Type B pancreatic cell (in vitro differentiated cells): ENCODE measurements around the gene CEP164. TPM values are rescaled to one million over a fixed set of nuclear protein-coding genes. Genes with fewer than 3 reads are reported as not detected.

Experiments
- DNase-seq: peaks from one replicate; pipeline ENCODE4 v3.0.0; 2021; ENCODE audit warnings: mixed read lengths; ENCODE audit not compliant: unreplicated experiment; ENCODE audit errors: extremely low spot score
- H3K27ac Mint-ChIP-seq: 2 replicates; pipeline ENCODE4 v1.8.0; 2021; ENCODE audit warnings: mild to moderate bottlenecking, mixed read lengths
- H3K27me3 Mint-ChIP-seq: 2 replicates; pipeline ENCODE4 v1.8.0; 2021; ENCODE audit warnings: mixed read lengths
- H3K36me3 Mint-ChIP-seq: 2 replicates; pipeline ENCODE4 v1.8.0; 2021; ENCODE audit warnings: mixed read lengths
- H3K4me1 Mint-ChIP-seq: one replicate; pipeline ENCODE4 v1.8.0; 2021; ENCODE audit warnings: mixed read lengths; ENCODE audit not compliant: unreplicated experiment
- H3K4me3 Mint-ChIP-seq: 2 replicates; pipeline ENCODE4 v1.8.0; 2021; ENCODE audit warnings: mild to moderate bottlenecking, mixed read lengths
- H3K9me3 Mint-ChIP-seq: 2 replicates; pipeline ENCODE4 v1.8.0; 2021; ENCODE audit warnings: mixed read lengths
- total RNA-seq: library from RNA; stranded (reverse); gene quantifications from 2 replicates; pipeline ENCODE4 v1.2.1, GENCODE V29; 2021; ENCODE audit warnings: low replicate concordance
- TF ChIP-seq, protein P1 (sequence below): fragments of 200-600 bp; sonication (generic); conservative IDR thresholded peaks from 2 replicates; pipeline ENCODE4 v1.5.0; 2021; ENCODE audit warnings: antibody characterized with exemption, mild to moderate bottlenecking

CEP164 gene
- total RNA-seq, 1 donor from 2014 or later, result 42.1 TPM

DNA sequence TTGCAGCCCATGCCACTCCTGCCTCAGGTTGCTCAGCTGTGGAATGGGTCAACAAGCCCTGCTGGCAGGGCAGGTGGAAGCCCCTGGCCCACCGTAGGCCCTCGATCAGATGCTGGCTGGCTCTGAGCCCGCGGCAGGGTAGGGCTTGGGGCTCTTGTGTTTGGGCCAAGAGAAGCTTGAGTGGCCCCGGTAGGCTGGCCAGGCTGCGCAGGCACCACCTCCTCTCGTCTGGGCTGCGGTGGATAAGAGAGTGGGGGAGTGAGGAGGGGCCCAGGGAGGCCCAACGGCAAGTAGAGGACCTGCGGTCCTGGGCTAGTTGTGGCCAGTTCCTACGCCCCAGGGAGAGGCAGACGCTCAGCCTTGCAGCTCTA, 115.2 kb downstream of the CEP164 start:
- no peak overlapping the region for H3K27ac Mint-ChIP-seq
- DNase-seq, result no peak
- H3K4me1 Mint-ChIP-seq, result peaks cover 26% of the 10 kb centered on the region
- H3K27me3 Mint-ChIP-seq, result peaks cover 40% of the 10 kb centered on the region
- H3K4me3 Mint-ChIP-seq, result no peak overlapping the region
- no peaks in the 10 kb centered on the region for H3K9me3 Mint-ChIP-seq
- peaks cover 5% of the 10 kb centered on the region for H3K36me3 Mint-ChIP-seq
- TF ChIP-seq, protein P1, sequence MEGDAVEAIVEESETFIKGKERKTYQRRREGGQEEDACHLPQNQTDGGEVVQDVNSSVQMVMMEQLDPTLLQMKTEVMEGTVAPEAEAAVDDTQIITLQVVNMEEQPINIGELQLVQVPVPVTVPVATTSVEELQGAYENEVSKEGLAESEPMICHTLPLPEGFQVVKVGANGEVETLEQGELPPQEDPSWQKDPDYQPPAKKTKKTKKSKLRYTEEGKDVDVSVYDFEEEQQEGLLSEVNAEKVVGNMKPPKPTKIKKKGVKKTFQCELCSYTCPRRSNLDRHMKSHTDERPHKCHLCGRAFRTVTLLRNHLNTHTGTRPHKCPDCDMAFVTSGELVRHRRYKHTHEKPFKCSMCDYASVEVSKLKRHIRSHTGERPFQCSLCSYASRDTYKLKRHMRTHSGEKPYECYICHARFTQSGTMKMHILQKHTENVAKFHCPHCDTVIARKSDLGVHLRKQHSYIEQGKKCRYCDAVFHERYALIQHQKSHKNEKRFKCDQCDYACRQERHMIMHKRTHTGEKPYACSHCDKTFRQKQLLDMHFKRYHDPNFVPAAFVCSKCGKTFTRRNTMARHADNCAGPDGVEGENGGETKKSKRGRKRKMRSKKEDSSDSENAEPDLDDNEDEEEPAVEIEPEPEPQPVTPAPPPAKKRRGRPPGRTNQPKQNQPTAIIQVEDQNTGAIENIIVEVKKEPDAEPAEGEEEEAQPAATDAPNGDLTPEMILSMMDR, result no peak

DNA sequence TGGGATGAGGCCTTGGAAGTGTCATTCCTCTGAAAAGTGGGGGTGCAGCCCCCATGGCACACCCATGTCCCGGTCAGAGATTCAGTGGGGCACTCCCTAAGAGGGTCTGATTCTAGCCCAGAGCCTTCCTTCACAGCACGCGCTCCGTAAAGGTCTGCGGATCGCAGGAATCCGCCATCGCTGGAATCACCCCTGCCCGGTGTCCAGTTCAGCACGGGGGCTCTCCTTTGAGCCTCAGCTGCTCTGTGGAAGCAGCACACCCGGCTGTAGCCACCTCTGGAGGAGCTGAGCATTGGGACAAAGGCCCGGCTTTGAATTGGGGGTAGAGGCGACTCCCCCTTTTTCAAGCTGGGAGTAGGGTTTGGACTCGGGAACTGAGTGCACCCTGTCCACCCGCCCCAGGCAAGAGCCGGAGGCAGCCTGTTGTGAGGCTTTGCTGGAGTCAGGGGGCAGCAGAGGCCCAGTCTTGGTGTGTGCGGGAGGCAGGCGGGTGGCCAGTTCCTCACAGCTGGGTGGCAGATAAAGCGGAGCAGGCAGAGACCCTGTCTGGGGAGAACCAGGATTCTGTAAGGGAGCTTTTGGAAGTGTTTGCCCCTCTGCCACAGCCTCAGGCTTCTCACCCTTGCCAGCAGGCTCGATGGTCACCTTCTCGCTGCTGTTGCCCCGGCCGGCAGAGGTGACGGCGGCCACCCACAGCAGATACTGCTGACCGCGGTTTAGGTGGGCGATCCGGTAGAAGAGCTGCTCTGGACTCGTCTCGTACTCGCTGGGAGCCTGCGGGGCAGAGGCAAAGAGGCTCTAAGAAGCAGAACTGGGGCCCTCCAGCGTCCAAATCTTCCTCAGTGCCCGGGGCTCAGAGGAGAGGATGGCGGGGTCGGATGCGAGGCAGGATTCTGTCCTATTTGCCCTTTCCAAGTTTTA, 115.9 kb downstream of the CEP164 start:
- no peak overlapping the region for H3K4me3 Mint-ChIP-seq
- DNase-seq, result no peak

DNA sequence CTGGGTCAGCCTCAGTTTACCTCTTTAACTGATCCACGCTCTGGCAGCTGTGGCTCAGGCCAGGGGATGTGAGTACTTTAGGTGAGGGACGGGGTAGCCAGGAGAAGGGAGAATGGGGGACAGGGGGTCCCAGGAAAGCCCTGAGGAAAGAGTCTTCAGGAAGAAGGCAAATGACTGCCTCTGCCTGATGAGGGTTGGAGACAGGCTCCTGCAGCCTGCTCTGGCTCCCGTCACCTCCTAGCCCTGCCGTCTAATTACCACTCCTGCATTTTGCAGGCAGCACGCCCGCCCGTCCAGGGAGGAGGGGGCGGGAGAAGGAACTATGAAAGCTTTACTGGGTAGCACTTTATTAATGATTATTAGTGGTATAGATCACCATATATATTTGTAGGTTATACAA, 116.6 kb downstream of the CEP164 start:
- TF ChIP-seq, protein P1, result no peak
- peaks cover 48% of the 10 kb centered on the region for H3K27me3 Mint-ChIP-seq
- no peak overlapping the region for H3K4me3 Mint-ChIP-seq
- peaks cover 5% of the 10 kb centered on the region for H3K36me3 Mint-ChIP-seq
- H3K4me1 Mint-ChIP-seq, result peaks cover 26% of the 10 kb centered on the region
- no peak overlapping the region for H3K27ac Mint-ChIP-seq
- H3K9me3 Mint-ChIP-seq, result no peaks in the 10 kb centered on the region
- DNase-seq, result no peak

More for the DNA sequence above, 115.9 kb downstream of the CEP164 start:
- H3K4me1 Mint-ChIP-seq, result peaks cover 26% of the 10 kb centered on the region
- no peaks in the 10 kb centered on the region for H3K9me3 Mint-ChIP-seq
- H3K27ac Mint-ChIP-seq, result no peak overlapping the region
- H3K27me3 Mint-ChIP-seq, result peaks cover 45% of the 10 kb centered on the region
- peaks cover 5% of the 10 kb centered on the region for H3K36me3 Mint-ChIP-seq
- TF ChIP-seq, protein P1, result peak; percentile 81

DNA sequence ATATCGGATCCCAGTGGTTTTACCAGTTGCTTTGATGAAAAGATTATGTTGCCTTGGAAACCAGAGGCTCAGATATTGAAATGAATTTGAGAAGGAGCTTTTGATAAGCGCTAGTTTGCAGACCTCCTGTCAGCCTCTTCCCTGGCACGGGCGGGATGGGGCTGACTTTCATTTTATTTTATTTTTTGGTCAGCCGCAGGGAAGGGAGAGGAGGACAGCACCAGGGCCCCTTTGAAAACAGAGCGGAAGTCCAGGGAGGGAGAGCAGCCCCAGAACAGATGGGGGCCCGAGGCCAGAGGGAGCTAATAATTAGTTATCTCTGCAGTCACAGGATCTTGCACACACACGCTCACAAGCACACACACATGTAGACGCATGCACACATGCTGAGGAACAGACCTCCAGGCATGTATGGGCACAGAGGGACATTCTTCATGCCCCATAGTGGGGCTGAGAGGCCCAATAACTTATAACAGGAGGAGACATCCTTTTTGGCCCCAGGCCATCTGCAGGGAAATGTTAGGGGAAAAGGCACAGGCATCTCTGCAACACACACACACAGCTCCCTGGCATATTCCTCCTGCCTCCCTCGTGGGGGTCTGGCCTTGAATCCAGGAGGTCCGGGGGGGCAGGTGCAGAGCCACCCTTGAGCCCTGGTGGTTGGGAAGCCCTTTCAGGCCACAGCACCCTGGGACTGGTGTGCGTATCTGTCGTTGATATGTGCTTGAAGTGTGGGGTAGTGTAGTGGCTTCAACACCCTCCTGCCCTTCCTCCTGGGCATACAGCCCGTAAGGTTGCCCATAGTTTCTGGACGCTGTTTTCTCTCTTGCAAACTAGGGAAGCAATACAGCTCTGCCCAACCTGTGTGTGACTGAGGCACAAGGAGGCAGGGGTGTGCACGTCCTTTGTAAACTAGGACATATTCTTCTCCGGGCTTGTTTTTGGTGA, 117.3 kb downstream of the CEP164 start:
- DNase-seq, result no peak
- H3K9me3 Mint-ChIP-seq, result no peaks in the 10 kb centered on the region
- peaks cover 26% of the 10 kb centered on the region for H3K4me1 Mint-ChIP-seq
- H3K27ac Mint-ChIP-seq, result no peak overlapping the region
- H3K36me3 Mint-ChIP-seq, result peaks cover 5% of the 10 kb centered on the region
- H3K27me3 Mint-ChIP-seq, result peaks cover 47% of the 10 kb centered on the region
- TF ChIP-seq, protein P1, result no peak
- H3K4me3 Mint-ChIP-seq, result no peak overlapping the region

DNA sequence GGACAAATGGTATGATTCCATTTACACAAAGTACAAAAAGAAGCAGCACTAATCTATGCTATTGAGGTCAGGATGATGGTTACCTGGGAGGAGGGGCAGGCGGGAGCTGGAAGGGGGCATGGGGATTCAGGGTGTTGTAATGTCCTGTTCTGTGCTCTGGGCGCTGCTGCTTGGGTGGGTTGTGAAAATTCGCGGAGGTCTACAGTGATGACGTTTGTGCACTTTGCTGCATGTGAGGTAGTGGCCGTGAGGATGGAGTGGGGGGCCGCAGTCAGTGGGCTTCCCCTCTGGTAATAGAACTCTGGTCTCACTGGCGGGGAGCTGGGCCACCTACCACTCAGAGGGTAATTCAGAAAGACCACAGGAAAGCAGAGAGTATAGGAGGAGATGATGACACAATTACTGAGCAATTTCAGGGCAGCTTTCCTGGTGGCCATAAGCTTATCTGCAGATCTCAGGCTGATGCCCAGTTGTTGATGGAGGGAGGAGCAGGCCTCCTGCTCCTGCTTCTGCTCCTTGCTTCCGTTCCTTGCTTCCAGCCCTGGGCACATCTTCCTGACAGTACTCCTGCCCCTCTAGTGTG, 121.5 kb downstream of the CEP164 start:
- no peak for DNase-seq
- H3K27ac Mint-ChIP-seq, result no peak overlapping the region
- H3K4me1 Mint-ChIP-seq, result peaks cover 13% of the 10 kb centered on the region
- H3K4me3 Mint-ChIP-seq, result no peak overlapping the region
- H3K9me3 Mint-ChIP-seq, result peaks cover 3% of the 10 kb centered on the region
- TF ChIP-seq, protein P1, result no peak
- H3K27me3 Mint-ChIP-seq, result peaks cover 29% of the 10 kb centered on the region
- peaks cover 3% of the 10 kb centered on the region for H3K36me3 Mint-ChIP-seq
